ENCODE measurements around the gene NBL1.

The NBL1 gene

DNA sequence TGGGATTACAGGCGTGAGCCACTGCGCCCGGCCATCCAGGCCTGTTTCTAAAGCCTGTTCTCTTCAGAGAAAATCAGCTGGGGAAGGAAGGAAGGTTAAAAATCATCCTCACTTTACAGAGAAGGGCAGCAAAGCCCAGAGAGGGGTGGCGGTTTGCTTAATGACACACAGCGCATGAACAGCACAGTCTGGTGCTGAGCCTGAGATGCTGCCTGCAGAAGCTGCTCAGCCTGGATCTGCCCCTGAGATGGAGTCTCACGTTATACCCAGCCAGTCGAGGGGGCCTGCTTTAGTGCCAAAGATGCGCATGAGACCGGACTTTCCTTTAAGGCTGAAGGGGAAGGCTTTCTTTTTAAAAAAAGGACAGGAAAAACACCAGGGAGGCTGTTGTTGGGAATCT is 41.9 kb downstream of the NBL1 start:
- TF ChIP-seq GLIS3 (CRISPR knock-in tag; IDR thresholded peaks at IDR 0.05) (no peak), ISL1 (CRISPR knock-in tag; IDR thresholded peaks at IDR 0.05) (no peak), OSR1 (CRISPR knock-in tag; IDR thresholded peaks at IDR 0.05) (no peak)
- ATAC-seq, result no peak

DNA sequence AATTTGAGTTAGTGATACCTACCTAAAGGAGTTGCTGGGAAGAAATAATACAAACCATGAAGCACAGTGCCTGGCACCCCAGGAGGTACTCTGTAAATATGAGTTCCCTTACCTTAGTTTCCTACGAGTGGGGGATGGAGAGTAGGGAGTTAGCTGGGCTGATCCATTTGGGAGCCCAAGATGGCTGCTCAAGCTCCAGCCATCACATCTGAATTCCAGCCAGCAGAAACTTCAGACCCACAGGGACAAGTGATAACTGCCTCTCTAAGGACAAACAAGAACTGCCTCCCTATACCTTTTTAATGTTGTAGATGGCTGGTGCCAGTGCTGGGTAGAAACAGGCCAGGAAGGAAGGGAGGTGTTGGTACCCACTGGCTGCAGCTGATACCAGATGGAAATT is 43.3 kb downstream of the NBL1 start:
- ATAC-seq, result no peak
- TF ChIP-seq ZFP30 (CRISPR knock-in tag; IDR thresholded peaks at IDR 0.05) (no peak), CSDC2 (CRISPR knock-in tag; IDR thresholded peaks at IDR 0.05) (no peak), ISL1 (CRISPR knock-in tag; IDR thresholded peaks at IDR 0.05) (no peak), RARB (CRISPR knock-in tag; IDR thresholded peaks at IDR 0.05) (no peak), PPARA (CRISPR knock-in tag; IDR thresholded peaks at IDR 0.05; ENCODE audit: borderline replicate concordance) (no peak), TCF4 (CRISPR knock-in tag; IDR thresholded peaks at IDR 0.05; ENCODE audit: borderline replicate concordance) (no peak), BACH2 (CRISPR knock-in tag; IDR thresholded peaks at IDR 0.05; ENCODE audit: borderline replicate concordance) (no peak), ZNF70 (CRISPR knock-in tag; IDR thresholded peaks at IDR 0.05) (no peak), ZC3H10 (CRISPR knock-in tag; IDR thresholded peaks at IDR 0.05) (no peak), ARNTL (CRISPR knock-in tag; IDR thresholded peaks at IDR 0.05; ENCODE audit: borderline replicate concordance, low read depth) (no peak), OSR1 (CRISPR knock-in tag; IDR thresholded peaks at IDR 0.05) (no peak), ZFP3 (CRISPR knock-in tag; IDR thresholded peaks at IDR 0.05) (no peak), TOX (CRISPR knock-in tag; IDR thresholded peaks at IDR 0.05; ENCODE audit: borderline replicate concordance) (no peak), GLIS3 (CRISPR knock-in tag; IDR thresholded peaks at IDR 0.05) (no peak)
- TF ChIP-seq, protein P1, sequence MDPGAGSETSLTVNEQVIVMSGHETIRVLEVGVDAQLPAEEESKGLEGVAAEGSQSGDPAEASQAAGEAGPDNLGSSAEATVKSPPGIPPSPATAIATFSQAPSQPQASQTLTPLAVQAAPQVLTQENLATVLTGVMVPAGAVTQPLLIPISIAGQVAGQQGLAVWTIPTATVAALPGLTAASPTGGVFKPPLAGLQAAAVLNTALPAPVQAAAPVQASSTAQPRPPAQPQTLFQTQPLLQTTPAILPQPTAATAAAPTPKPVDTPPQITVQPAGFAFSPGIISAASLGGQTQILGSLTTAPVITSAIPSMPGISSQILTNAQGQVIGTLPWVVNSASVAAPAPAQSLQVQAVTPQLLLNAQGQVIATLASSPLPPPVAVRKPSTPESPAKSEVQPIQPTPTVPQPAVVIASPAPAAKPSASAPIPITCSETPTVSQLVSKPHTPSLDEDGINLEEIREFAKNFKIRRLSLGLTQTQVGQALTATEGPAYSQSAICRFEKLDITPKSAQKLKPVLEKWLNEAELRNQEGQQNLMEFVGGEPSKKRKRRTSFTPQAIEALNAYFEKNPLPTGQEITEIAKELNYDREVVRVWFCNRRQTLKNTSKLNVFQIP (CRISPR knock-in tag; IDR thresholded peaks at IDR 0.05; ENCODE audit: borderline replicate concordance, low read depth), result no peak
- TF ChIP-seq, protein P2, sequence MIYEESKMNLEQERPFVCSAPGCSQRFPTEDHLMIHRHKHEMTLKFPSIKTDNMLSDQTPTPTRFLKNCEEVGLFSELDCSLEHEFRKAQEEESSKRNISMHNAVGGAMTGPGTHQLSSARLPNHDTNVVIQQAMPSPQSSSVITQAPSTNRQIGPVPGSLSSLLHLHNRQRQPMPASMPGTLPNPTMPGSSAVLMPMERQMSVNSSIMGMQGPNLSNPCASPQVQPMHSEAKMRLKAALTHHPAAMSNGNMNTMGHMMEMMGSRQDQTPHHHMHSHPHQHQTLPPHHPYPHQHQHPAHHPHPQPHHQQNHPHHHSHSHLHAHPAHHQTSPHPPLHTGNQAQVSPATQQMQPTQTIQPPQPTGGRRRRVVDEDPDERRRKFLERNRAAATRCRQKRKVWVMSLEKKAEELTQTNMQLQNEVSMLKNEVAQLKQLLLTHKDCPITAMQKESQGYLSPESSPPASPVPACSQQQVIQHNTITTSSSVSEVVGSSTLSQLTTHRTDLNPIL (CRISPR knock-in tag; IDR thresholded peaks at IDR 0.05; ENCODE audit: low read depth), result no peak
- TF ChIP-seq, protein P3, sequence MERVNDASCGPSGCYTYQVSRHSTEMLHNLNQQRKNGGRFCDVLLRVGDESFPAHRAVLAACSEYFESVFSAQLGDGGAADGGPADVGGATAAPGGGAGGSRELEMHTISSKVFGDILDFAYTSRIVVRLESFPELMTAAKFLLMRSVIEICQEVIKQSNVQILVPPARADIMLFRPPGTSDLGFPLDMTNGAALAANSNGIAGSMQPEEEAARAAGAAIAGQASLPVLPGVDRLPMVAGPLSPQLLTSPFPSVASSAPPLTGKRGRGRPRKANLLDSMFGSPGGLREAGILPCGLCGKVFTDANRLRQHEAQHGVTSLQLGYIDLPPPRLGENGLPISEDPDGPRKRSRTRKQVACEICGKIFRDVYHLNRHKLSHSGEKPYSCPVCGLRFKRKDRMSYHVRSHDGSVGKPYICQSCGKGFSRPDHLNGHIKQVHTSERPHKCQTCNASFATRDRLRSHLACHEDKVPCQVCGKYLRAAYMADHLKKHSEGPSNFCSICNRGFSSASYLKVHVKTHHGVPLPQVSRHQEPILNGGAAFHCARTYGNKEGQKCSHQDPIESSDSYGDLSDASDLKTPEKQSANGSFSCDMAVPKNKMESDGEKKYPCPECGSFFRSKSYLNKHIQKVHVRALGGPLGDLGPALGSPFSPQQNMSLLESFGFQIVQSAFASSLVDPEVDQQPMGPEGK (CRISPR knock-in tag; IDR thresholded peaks at IDR 0.05; ENCODE audit: borderline replicate concordance), result no peak
- TF ChIP-seq, protein P4, sequence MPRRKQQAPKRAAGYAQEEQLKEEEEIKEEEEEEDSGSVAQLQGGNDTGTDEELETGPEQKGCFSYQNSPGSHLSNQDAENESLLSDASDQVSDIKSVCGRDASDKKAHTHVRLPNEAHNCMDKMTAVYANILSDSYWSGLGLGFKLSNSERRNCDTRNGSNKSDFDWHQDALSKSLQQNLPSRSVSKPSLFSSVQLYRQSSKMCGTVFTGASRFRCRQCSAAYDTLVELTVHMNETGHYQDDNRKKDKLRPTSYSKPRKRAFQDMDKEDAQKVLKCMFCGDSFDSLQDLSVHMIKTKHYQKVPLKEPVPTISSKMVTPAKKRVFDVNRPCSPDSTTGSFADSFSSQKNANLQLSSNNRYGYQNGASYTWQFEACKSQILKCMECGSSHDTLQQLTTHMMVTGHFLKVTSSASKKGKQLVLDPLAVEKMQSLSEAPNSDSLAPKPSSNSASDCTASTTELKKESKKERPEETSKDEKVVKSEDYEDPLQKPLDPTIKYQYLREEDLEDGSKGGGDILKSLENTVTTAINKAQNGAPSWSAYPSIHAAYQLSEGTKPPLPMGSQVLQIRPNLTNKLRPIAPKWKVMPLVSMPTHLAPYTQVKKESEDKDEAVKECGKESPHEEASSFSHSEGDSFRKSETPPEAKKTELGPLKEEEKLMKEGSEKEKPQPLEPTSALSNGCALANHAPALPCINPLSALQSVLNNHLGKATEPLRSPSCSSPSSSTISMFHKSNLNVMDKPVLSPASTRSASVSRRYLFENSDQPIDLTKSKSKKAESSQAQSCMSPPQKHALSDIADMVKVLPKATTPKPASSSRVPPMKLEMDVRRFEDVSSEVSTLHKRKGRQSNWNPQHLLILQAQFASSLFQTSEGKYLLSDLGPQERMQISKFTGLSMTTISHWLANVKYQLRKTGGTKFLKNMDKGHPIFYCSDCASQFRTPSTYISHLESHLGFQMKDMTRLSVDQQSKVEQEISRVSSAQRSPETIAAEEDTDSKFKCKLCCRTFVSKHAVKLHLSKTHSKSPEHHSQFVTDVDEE (CRISPR knock-in tag; IDR thresholded peaks at IDR 0.05), result no peak

DNA sequence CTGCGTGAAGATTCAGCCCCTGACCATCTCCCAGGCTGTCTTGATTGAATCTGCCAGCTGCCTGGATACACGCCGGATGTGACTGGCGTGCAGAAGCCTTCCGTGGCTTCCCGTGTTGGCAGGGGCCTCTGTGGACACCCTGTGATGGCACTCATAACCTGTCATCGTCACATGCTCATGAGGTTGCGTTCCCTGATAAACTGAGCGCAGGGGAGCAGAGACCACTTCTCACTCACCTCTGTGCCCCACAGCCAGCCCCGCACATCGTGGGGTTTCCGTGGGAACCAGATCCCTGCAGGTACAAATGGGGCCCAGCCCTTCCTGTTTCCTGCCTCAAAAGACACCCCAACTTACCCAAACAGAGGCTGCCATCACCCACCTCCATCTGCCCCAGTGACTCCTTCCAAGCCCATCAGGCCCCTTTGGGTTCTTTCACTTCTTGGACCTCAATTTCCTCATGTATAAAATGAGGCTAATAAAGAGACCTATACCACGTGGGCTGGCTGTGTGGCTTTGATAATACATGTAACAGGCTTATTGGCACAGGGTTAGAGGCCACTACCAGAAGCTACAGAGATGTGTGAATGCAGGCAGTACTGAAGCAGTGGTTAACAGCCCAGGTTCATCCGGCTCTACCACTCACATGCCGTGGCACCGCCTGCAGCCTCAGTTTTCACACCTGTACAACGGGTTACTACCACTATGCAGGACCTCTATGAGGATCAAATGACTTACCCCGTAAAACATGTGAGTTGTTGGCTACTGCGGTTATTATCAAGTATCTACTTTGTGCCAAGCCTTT is 44.1 kb downstream of the NBL1 start:
- ATAC-seq, result no peak
- TF ChIP-seq OSR1 (CRISPR knock-in tag; IDR thresholded peaks at IDR 0.05), result no peak
- TF ChIP-seq, protein P2 (CRISPR knock-in tag; IDR thresholded peaks at IDR 0.05; ENCODE audit: low read depth), result no peak
- no peak for TF ChIP-seq ZNF8 (CRISPR knock-in tag; IDR thresholded peaks at IDR 0.05)
- no peak for TF ChIP-seq ARNTL (CRISPR knock-in tag; IDR thresholded peaks at IDR 0.05; ENCODE audit: borderline replicate concordance, low read depth)
- no peak for TF ChIP-seq ESRRG (CRISPR knock-in tag; IDR thresholded peaks at IDR 0.05)

Measured in SK-N-SH treated with all-trans-retinoic acid at 6 μM for 48 hours (cell line).